ENCODE data around the gene SAMD4A.

Gene SAMD4A

GRCh38 chr14:54836231-54836630 lies 269.3 kb downstream of the SAMD4A start:
- DNase-seq = no peak

- no peak for DNase-seq
These were observed 270.7 kb downstream of the SAMD4A start for GRCh38 chr14:54837508-54838149.

GRCh38 chr14:54838931-54839512 lies 272.1 kb downstream of the SAMD4A start:
- no peak for DNase-seq

GRCh38 chr14:54839701-54840119 lies 272.8 kb downstream of the SAMD4A start:
- no peak for DNase-seq

GRCh38 chr14:54840336-54840735 lies 273.4 kb downstream of the SAMD4A start:
- no peak for DNase-seq

GRCh38 chr14:54840798-54841197 lies 273.9 kb downstream of the SAMD4A start:
- no peak for DNase-seq

All from C1 segment of cervical spinal cord (tissue), 14 donors.